ENCODE results near the gene PPP1R3F.

The PPP1R3F gene

GRCh38 chrX:49309401-49309981 lies 39.9 kb downstream of the PPP1R3F start:
- Histone ChIP-seq H3K4me3 (replicated peaks; ENCODE audit: insufficient read depth, low read length) (no peak overlapping the region), H3K27me3 (ENCODE audit: insufficient read depth, poor library complexity, severe bottlenecking) (no peaks in the 10 kb centered on the region), H3K27ac (replicated peaks) (no peak overlapping the region)
- no peak for DNase-seq (ENCODE audit: low read depth in 1 of 2, low spot score in 1 of 2)
- TF ChIP-seq SPI1 (IDR thresholded peaks at IDR 0.05; ENCODE audit: borderline replicate concordance, low read depth): no peak
- no peak for TF ChIP-seq POLR2AphosphoS5 (IDR thresholded peaks at IDR 0.05; ENCODE audit: low read depth)
- TF ChIP-seq, protein P1, sequence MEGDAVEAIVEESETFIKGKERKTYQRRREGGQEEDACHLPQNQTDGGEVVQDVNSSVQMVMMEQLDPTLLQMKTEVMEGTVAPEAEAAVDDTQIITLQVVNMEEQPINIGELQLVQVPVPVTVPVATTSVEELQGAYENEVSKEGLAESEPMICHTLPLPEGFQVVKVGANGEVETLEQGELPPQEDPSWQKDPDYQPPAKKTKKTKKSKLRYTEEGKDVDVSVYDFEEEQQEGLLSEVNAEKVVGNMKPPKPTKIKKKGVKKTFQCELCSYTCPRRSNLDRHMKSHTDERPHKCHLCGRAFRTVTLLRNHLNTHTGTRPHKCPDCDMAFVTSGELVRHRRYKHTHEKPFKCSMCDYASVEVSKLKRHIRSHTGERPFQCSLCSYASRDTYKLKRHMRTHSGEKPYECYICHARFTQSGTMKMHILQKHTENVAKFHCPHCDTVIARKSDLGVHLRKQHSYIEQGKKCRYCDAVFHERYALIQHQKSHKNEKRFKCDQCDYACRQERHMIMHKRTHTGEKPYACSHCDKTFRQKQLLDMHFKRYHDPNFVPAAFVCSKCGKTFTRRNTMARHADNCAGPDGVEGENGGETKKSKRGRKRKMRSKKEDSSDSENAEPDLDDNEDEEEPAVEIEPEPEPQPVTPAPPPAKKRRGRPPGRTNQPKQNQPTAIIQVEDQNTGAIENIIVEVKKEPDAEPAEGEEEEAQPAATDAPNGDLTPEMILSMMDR (IDR thresholded peaks at IDR 0.05; ENCODE audit: insufficient read depth, low read length): no peak
- TF ChIP-seq GABPA (IDR thresholded peaks at IDR 0.05; ENCODE audit: low read depth): no peak
- no peak for TF ChIP-seq REST (IDR thresholded peaks at IDR 0.05; ENCODE audit: insufficient replicate concordance, low read depth)

GRCh38 chrX:49310371-49310770 lies 40.8 kb downstream of the PPP1R3F start:
- Histone ChIP-seq H3K4me3 (replicated peaks; ENCODE audit: insufficient read depth, low read length) (no peak overlapping the region), H3K27me3 (ENCODE audit: insufficient read depth, poor library complexity, severe bottlenecking) (no peaks in the 10 kb centered on the region), H3K27ac (replicated peaks) (no peak overlapping the region)
- TF ChIP-seq POLR2AphosphoS5 (IDR thresholded peaks at IDR 0.05; ENCODE audit: low read depth) (no peak), GABPA (IDR thresholded peaks at IDR 0.05; ENCODE audit: low read depth) (no peak), REST (IDR thresholded peaks at IDR 0.05; ENCODE audit: insufficient replicate concordance, low read depth) (no peak), SPI1 (IDR thresholded peaks at IDR 0.05; ENCODE audit: borderline replicate concordance, low read depth) (no peak)
- TF ChIP-seq, protein P1 (IDR thresholded peaks at IDR 0.05; ENCODE audit: insufficient read depth, low read length): no peak
- no peak for DNase-seq (ENCODE audit: low read depth in 1 of 2, low spot score in 1 of 2)

DNA sequence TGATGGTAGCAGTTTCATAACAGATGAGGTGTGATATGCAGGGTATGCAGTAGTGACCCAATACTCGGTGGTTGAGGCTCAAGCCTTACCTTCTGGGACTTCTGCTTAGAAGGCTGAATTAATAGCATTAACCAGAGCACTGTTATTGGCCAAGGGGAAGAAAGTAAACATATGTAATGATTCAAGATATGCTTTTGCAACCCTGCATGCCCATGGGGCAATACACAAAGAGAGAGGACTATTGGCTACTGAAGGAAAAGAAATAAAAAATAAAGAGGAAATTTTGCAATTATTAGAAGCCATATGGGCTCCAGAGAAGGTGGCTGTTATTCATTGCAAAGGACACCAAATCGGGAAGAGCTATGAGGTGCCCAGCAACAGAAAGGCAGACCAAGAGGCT lies 42.6 kb downstream of the PPP1R3F start:
- Histone ChIP-seq H3K4me3 (replicated peaks; ENCODE audit: insufficient read depth, low read length) (no peak overlapping the region), H3K27ac (replicated peaks) (no peak overlapping the region), H3K27me3 (ENCODE audit: insufficient read depth, poor library complexity, severe bottlenecking) (no peaks in the 10 kb centered on the region)
- TF ChIP-seq REST (IDR thresholded peaks at IDR 0.05; ENCODE audit: insufficient replicate concordance, low read depth): no peak
- TF ChIP-seq GABPA (IDR thresholded peaks at IDR 0.05; ENCODE audit: low read depth): no peak
- TF ChIP-seq, protein P1 (IDR thresholded peaks at IDR 0.05; ENCODE audit: insufficient read depth, low read length): no peak
- TF ChIP-seq SPI1 (IDR thresholded peaks at IDR 0.05; ENCODE audit: borderline replicate concordance, low read depth): no peak
- no peak for TF ChIP-seq POLR2AphosphoS5 (IDR thresholded peaks at IDR 0.05; ENCODE audit: low read depth)
- DNase-seq (ENCODE audit: low read depth in 1 of 2, low spot score in 1 of 2): peak; percentile 18 to 31

Data from HL-60 (cell line).